Immature natural killer cell (primary cell): Measurements from ENCODE around the gene CCN5. TPM values are rescaled to one million over a fixed set of nuclear protein-coding genes. Genes with fewer than 3 reads are reported as not detected.
"Not testable (repeated sequence)": the region's sequence is repeated elsewhere in the genome, so short reads cannot be mapped to it uniquely, and the experiment has no call there.

ENCODE experiments used
- DNase-seq, 3 donors: peaks; one replicate each; pipeline ENCODE4 v3.0.0; 2022; ENCODE audit warnings: mixed read lengths in 1 of 3
- H3K27ac Mint-ChIP-seq, 6 donors: one replicate each; pipeline ENCODE4 v1.8.0; 2020; ENCODE audit warnings: mixed read lengths in 6 of 6, mild to moderate bottlenecking in 5 of 6, inconsistent platforms in 4 of 6, moderate library complexity in 3 of 6
- H3K27me3 Mint-ChIP-seq, 3 donors: one replicate each; pipeline ENCODE4 v1.8.0; 2020 to 2021; ENCODE audit warnings: low read depth in 3 of 3, mild to moderate bottlenecking in 3 of 3, mixed read lengths in 3 of 3, moderate library complexity in 3 of 3, inconsistent platforms in 1 of 3
- H3K36me3 Mint-ChIP-seq, 3 donors: one replicate each; pipeline ENCODE4 v1.8.0; 2020; ENCODE audit warnings: mixed read lengths in 3 of 3, inconsistent platforms in 2 of 3, mild to moderate bottlenecking in 2 of 3
- H3K4me1 Mint-ChIP-seq, 2 donors: one replicate each; pipeline ENCODE4 v1.8.0; 2020; ENCODE audit warnings: inconsistent platforms in 2 of 2, mild to moderate bottlenecking in 2 of 2, mixed read lengths in 2 of 2, moderate library complexity in 1 of 2
- H3K4me3 Mint-ChIP-seq, 5 donors: one replicate each; pipeline ENCODE4 v1.8.0; 2020; ENCODE audit warnings: mild to moderate bottlenecking in 5 of 5, mixed read lengths in 5 of 5, inconsistent platforms in 3 of 5, moderate library complexity in 3 of 5
- H3K9me3 Mint-ChIP-seq, 6 donors: one replicate each; pipeline ENCODE4 v1.8.0; 2020; ENCODE audit warnings: mild to moderate bottlenecking in 6 of 6, mixed read lengths in 6 of 6, inconsistent platforms in 4 of 6, moderate library complexity in 3 of 6
- polyA plus RNA-seq, 3 donors: library from polyadenylated mRNA; unstranded; fragments of 300-500 nt; fragmentation: Illumina TruSeq; gene quantifications; one replicate each; pipeline ENCODE4 v1.2.3, GENCODE V29; 2021

Gene CCN5, protein sequence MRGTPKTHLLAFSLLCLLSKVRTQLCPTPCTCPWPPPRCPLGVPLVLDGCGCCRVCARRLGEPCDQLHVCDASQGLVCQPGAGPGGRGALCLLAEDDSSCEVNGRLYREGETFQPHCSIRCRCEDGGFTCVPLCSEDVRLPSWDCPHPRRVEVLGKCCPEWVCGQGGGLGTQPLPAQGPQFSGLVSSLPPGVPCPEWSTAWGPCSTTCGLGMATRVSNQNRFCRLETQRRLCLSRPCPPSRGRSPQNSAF
- polyA plus RNA-seq, result not detected

DNA sequence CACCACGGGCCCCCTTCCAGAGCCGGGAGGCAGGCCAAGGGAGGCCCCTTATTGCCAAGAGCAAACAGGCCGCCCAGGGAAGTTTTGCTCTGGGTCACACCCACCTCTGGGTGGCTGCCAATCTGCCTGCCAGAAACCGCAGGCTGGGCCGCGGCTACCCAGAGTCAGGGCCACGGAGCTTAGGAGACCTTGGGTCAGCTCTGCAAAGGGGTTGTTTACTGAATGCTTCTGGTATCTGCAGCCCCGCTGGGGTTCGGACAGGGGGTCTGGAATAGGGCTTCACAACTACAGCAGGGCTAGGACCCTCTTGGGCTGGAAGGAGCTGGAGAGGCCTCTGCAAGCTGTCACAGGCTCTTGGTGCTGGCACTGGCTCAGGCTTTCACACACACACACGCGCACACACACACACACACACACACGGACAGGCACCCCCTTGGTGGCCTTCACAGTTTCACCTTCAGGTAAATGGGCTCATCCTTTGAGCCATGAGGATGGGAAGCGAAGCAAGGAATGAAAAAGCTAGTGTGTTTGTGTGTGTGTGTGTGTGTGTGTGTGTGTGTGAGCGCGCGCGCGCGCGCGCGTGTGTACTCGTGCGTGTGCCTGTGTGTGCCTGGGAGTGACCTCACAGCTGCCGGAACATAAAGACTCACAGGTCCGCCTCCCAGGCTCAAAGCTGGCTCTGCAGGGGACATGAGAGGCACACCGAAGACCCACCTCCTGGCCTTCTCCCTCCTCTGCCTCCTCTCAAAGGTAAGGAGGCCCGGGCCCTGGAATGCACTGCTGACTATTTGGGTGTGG is at the start of gene CCN5:
Gene CCN5 (plus strand): TSS at position 669 of the 798 bp plus-strand sequence. CDS start 22 bp downstream, at position 691.
- peaks cover 2 to 4% (median 2%) of the 10 kb centered on the region in 3 donors for H3K27me3 Mint-ChIP-seq
- no peaks in the 10 kb centered on the region for H3K36me3 Mint-ChIP-seq
- no peaks in the 10 kb centered on the region for H3K9me3 Mint-ChIP-seq
- no peak within 1 kb of the TSS for H3K4me3 Mint-ChIP-seq
- H3K4me1 Mint-ChIP-seq, result peaks cover 6 to 7% of the 10 kb centered on the region in 2 donors
- peak; percentile 25 to 29 (median 26) for DNase-seq
- peak within 1 kb of the TSS in 1 of 6 donors; percentile 30 for H3K27ac Mint-ChIP-seq

DNA sequence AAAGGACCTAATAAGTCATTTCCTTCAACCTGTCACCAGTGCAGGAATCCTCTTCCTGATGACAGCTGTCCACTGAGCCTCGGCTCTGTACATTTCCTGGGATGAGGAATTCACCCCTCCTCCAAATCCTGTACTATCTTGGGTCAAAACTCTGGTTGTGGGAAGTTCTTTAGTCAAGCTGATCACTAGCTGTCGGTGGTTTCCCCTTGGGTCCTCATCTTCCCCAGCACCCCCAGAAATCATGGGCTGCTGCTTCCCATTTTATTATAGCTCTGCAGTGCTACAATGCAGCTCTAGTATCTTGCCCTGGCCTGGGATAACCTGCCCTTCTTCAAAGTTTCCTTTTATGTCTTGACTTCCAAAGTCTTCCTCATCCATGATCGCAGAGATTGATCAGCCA is 49.1 kb upstream of the CCN5 start:
- H3K4me3 Mint-ChIP-seq, result no peak overlapping the region
- peaks cover 0 to 4% (median under 1%) of the 10 kb centered on the region in 3 donors for H3K27me3 Mint-ChIP-seq
- H3K9me3 Mint-ChIP-seq, result no peaks in the 10 kb centered on the region
- H3K27ac Mint-ChIP-seq, result peak overlapping the region in 1 of 6 donors; percentile 25
- no peak for DNase-seq
- H3K36me3 Mint-ChIP-seq, result peaks cover 0 to 11% (median 3%) of the 10 kb centered on the region in 3 donors
- peaks cover 5 to 6% of the 10 kb centered on the region in 2 donors for H3K4me1 Mint-ChIP-seq

DNA sequence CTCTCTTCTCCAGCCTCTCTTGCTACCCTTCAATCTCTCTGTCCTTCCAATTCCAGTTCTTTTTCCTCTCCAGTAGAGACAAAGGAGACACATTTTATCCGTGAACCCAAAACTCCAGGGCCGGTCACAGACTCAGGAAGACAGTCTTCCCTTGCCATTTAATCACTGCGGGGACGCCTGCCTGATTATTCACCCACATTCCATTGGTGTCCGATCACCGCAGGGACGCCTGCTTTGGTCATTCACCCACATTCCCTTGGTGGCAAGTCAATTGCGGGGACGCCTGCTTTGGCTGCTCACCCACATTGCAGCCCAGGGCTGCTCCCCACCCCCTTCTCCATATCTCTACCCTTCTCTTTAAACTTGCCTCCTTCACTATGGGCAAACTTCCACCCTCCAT is 44.3 kb upstream of the CCN5 start:
- not testable (repeated sequence) for H3K4me1 Mint-ChIP-seq, DNase-seq, H3K27me3 Mint-ChIP-seq, H3K36me3 Mint-ChIP-seq, H3K9me3 Mint-ChIP-seq
- Mint-ChIP-seq H3K4me3 (peak overlapping the region in 4 of 5 donors; percentile 84 to 92 (median 87)), H3K27ac (peak overlapping the region in 3 of 6 donors; percentile 96 to 97 (median 96))

DNA sequence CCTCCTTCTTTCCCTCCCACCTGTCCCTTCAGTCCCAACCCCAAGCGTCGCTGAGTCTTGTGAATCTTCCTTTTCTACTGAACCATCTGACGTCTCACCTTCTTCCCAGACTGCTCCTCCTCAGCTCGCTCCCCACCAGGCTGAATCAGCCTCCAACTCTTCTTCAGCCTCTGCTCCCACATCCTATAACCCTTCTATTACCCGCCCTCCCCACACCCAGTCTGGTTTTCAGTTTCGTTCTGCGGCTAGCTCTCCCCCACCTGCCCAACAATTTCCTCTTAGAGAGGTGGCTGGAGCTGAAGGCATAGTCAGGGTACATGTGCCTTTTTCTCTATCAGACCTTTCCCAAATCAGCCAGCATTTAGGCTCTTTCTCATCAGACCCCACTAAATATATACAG is 43.6 kb upstream of the CCN5 start:
- not testable (repeated sequence) for H3K27me3 Mint-ChIP-seq, H3K4me1 Mint-ChIP-seq, H3K36me3 Mint-ChIP-seq, H3K9me3 Mint-ChIP-seq
- H3K4me3 Mint-ChIP-seq, result peak overlapping the region in 4 of 5 donors; percentile 84 to 92 (median 87)
- peak; percentile 68 to 70 (median 70) for DNase-seq
- H3K27ac Mint-ChIP-seq, result peak overlapping the region in 3 of 6 donors; percentile 96 to 97 (median 96)

DNA sequence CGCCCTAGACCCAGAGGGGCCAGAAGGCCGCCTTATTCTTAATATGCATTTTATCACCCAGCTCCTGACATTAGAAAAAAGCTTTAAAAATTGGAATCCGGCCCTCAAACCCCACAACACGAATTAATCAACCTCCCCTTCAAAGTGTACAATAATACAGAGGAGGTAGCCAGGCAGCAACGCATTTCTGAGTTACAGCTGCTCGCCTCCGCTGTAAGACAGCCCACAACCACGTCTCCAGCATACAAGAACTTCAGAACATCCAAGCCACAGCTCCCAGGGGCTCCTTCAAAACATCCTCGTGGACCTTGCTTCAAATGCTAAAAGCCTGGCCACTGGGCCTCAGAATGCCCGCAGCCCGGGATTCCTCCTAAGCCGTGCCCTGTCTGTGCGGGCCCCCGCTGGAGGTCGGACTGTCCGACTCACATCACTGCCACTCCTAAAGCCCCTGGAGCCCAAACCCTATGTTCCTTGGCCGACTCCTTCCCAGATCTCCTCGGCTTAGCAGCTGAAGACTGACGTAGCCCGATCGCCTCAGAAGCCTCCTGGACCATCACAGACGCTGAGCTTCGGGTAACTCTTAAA is 42.8 kb upstream of the CCN5 start:
- H3K36me3 Mint-ChIP-seq, DNase-seq, H3K27me3 Mint-ChIP-seq, H3K9me3 Mint-ChIP-seq, H3K4me1 Mint-ChIP-seq: not testable (repeated sequence)
- H3K27ac Mint-ChIP-seq, result peak overlapping the region in 3 of 6 donors; percentile 96 to 97 (median 96)
- H3K4me3 Mint-ChIP-seq, result peak overlapping the region in 3 of 5 donors; percentile 84 to 92 (median 87)

DNA sequence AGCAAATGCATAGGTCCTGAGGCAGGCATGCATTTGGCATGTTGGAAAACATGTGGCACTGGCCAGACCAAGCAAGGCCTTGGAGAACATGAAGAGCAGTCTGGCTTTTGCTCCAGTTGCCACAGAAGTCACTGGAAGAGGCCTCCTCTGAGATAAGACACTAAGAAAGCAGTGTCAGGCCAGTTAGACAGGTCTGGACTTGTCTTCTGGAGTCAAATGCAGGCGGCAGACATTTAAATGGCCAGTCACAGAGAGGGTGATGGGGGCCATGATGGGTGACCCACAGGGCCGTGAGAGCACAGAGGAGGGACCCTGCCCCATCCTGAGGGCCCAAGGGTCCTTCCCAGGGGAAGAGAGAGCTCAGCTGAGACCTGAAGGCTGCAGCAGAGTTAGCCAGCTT is 36.9 kb upstream of the CCN5 start:
- H3K27ac Mint-ChIP-seq, result no peak overlapping the region
- no peaks in the 10 kb centered on the region for H3K4me1 Mint-ChIP-seq
- no peaks in the 10 kb centered on the region for H3K36me3 Mint-ChIP-seq
- no peak for DNase-seq
- H3K27me3 Mint-ChIP-seq, result peaks cover 0 to 2% (median 0%) of the 10 kb centered on the region in 3 donors
- no peak overlapping the region for H3K4me3 Mint-ChIP-seq
- no peaks in the 10 kb centered on the region for H3K9me3 Mint-ChIP-seq

DNA sequence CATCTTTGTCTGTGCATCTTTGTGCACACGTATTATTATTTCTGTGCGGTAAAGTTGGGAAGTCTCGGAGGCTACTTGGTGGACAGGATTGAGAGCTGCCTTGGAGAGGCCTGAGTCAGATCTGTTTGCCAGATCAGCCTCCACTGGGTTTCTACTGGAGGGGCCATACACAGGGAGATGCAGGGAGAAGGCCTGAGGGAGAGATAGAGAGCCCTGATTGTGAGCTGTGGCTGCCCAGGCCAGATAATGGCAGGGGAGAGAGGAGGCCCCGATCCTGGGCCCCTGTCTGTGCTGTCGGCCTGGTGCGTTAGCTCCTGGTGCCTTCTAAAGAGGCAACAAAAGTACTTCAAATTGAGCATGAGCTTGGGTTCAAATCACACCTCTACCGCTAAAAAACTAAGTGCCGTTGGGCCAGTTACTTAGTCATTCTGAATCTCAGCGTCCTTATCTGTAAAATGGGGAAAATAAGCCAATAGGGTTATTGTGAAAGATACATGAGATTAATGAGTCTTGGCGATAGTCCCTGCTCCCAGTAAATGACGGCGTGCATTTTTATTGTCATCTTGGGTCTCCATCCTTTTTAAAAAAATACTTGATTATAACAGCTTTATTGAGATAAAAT is 36.1 kb upstream of the CCN5 start:
- Mint-ChIP-seq H3K27me3 (peaks cover 0 to 4% (median 2%) of the 10 kb centered on the region in 3 donors), H3K27ac (no peak overlapping the region), H3K9me3 (no peaks in the 10 kb centered on the region), H3K36me3 (no peaks in the 10 kb centered on the region), H3K4me3 (no peak overlapping the region), H3K4me1 (peaks cover 0 to 8% of the 10 kb centered on the region in 2 donors)
- DNase-seq, result no peak

DNA sequence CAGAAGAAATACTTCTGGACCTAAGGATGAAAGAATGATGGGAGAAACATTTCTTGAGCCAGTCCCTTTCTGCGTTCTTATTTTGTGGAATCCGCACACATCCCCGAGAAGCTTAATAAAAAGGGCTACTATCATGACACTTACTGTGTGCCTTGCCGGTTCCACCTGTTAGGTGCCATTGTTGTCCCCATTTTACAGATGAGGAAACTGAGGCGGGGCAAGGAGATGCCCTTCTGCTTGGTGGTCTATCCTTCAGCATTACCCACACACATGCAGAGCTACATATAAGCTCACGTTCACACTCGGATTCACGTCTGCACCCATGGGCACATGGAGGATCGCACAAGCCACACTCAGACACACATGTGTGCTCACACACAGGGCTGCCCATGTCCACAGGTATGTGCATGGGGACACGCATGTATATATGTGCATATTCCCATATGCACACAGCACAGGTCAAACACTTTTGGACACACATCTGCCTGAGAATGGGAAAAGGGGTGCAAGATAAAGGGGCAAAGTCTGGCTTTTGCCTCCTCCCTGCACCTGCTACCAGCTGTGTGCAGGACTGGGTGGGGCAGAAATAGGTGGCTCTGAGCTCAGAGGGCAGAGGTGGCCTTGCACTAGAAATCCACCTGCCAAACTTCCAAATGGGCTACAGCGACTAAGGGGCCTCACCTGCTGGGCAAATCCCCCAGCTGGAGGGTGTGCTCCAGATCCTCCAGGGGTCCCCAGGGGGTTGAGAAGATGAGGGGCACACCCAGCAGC is 33.2 kb upstream of the CCN5 start:
- peaks cover 2 to 4% (median 2%) of the 10 kb centered on the region in 3 donors for H3K27me3 Mint-ChIP-seq
- no peak for DNase-seq
- peaks cover 2 to 16% of the 10 kb centered on the region in 2 donors for H3K4me1 Mint-ChIP-seq
- H3K36me3 Mint-ChIP-seq, result no peaks in the 10 kb centered on the region
- no peaks in the 10 kb centered on the region for H3K9me3 Mint-ChIP-seq
- H3K27ac Mint-ChIP-seq, result no peak overlapping the region
- no peak overlapping the region for H3K4me3 Mint-ChIP-seq

DNA sequence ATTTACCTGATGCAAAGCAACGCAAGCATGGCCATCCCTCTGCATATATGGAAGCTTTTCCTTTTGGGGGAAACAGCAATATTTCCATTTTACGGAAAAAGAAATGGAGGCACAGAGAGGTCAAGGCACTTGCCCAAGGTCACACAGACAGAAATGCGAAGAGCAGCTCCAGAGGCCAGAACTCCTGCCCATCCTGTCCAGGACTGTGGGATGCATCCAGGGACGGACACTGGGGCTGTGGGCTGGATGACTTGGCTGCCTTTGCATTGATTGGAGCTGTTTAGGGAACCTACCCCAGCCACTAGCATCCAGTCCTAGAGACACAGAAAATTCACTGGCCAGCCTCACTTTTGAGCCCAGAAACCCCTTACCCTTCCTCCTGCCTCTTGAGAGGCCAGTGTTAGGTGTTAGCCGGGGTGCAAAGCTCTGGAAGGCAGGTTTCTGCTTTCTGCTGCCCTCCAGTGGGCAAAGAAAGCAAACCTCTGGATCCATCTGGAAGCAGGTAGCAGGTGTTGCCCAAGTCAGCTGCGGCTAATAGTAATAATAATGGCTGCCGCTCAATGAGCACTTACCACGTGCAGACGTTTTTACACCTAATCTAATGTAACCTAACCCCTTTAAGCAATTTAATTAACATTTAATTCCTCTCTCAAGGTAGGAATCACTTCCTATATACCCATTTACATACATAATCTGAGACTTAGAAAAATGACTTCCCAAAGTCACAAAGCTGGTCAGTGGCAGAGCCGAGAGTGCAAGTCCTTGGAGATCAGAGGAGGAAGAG is 31.7 kb upstream of the CCN5 start:
- peak; percentile 27 to 60 (median 38) for DNase-seq
- peaks cover 2 to 16% of the 10 kb centered on the region in 2 donors for H3K4me1 Mint-ChIP-seq
- H3K27me3 Mint-ChIP-seq, result peaks cover 2 to 5% (median 4%) of the 10 kb centered on the region in 3 donors
- no peak overlapping the region for H3K4me3 Mint-ChIP-seq
- H3K9me3 Mint-ChIP-seq, result no peaks in the 10 kb centered on the region
- no peak overlapping the region for H3K27ac Mint-ChIP-seq
- no peaks in the 10 kb centered on the region for H3K36me3 Mint-ChIP-seq

DNA sequence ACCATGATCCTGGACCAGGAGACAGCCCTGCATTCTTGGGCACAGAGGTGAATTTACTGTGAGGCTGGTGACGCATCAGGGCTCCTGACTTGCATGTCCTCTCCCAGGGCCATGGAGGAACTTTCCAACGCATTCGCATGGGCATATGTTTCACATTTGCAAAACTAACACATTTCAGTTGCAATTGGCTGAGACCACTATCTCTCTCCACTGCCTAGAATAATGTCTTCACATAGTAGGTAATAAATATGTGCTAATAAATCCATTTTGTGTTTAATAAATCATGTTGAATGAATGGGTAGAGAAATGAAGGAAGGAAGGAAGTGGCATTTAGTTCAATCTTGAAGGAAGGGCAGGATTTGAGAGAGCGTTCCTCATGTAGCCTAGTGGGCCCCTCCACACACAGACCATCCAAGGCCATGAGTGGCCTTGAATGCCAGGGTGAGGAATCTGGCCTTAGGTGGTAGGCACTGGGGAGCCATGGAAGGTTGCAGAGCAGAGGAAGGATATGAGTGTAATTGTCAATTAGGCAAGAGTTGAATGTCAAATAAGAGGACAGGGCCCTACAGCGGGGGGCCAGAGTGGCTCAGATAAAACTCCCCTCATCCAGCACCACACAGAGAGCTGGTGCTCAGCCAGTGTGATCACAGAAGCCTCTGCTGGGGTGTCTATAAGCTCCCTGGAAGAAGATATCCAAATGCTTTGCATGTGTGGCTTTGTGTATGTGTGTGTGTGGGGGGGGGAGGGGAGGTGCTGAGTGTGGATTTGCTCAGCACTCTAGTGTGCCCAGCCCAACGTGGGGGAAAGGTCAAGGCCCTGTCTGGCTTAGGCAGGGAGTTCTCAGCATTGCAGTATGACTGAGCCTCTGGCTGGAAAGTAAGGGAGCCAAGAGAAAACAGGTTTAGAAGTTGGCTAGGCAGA is 30.9 kb upstream of the CCN5 start:
- no peak for DNase-seq
- H3K9me3 Mint-ChIP-seq, result no peaks in the 10 kb centered on the region
- H3K4me3 Mint-ChIP-seq, result no peak overlapping the region
- peaks cover 2 to 5% (median 4%) of the 10 kb centered on the region in 3 donors for H3K27me3 Mint-ChIP-seq
- no peaks in the 10 kb centered on the region for H3K36me3 Mint-ChIP-seq
- H3K27ac Mint-ChIP-seq, result peak overlapping the region in 3 of 6 donors; percentile 5 to 64 (median 46)
- H3K4me1 Mint-ChIP-seq, result peaks cover 2 to 16% of the 10 kb centered on the region in 2 donors

DNA sequence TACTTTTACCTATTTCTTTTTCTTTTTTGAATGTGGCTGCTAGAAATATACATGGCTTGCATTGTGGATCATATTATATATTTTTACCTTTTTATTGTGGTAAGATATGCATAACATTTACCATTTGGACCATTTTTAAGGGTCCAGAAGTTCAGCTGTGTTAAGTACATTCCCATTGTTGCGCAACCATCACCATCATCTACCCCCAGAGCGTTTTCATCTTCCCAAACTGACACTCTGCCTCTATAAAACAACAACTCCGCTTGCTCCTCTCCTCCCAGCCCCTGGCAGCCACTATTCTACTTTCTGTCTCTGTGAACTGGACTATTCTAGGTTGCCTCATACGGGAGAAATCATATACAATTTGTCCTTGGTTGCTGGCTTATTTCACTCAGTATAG is 28.2 kb upstream of the CCN5 start:
- peaks cover 2 to 9% (median 4%) of the 10 kb centered on the region in 3 donors for H3K27me3 Mint-ChIP-seq
- no peak overlapping the region for H3K4me3 Mint-ChIP-seq
- H3K27ac Mint-ChIP-seq, result no peak overlapping the region
- DNase-seq, result no peak
- H3K9me3 Mint-ChIP-seq, result peaks cover 0 to 2% (median 0%) of the 10 kb centered on the region in 6 donors
- peaks cover 2 to 16% of the 10 kb centered on the region in 2 donors for H3K4me1 Mint-ChIP-seq
- no peaks in the 10 kb centered on the region for H3K36me3 Mint-ChIP-seq
